ENCODE measurements around the gene ARHGEF3. TPM values are rescaled to one million over a fixed set of nuclear protein-coding genes. Genes with fewer than 3 reads are reported as not detected.

The ARHGEF3 gene
- total RNA-seq, 1 donor from 2014 or later = 16.5 TPM

GRCh38 chr3:56833022-56833421 lies 31.3 kb upstream of the ARHGEF3 start:
- intact Hi-C loops (cut with micrococcal nuclease) = no loop called here
- H3K36me3 ChIP-seq = no peaks in the 10 kb centered on the region
- H3K27me3 ChIP-seq (ENCODE audit: low read depth) = no peaks in the 10 kb centered on the region
- no peak overlapping the region for H3K4me3 ChIP-seq
- TF ChIP-seq, protein P1, sequence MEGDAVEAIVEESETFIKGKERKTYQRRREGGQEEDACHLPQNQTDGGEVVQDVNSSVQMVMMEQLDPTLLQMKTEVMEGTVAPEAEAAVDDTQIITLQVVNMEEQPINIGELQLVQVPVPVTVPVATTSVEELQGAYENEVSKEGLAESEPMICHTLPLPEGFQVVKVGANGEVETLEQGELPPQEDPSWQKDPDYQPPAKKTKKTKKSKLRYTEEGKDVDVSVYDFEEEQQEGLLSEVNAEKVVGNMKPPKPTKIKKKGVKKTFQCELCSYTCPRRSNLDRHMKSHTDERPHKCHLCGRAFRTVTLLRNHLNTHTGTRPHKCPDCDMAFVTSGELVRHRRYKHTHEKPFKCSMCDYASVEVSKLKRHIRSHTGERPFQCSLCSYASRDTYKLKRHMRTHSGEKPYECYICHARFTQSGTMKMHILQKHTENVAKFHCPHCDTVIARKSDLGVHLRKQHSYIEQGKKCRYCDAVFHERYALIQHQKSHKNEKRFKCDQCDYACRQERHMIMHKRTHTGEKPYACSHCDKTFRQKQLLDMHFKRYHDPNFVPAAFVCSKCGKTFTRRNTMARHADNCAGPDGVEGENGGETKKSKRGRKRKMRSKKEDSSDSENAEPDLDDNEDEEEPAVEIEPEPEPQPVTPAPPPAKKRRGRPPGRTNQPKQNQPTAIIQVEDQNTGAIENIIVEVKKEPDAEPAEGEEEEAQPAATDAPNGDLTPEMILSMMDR (IDR thresholded peaks at IDR 0.05; ENCODE audit: borderline replicate concordance) = no peak
- H3K9me3 ChIP-seq (replicated peaks) = no peaks in the 10 kb centered on the region
- no peaks in the 10 kb centered on the region for H3K4me1 ChIP-seq
- DNase-seq = no peak
- no peak overlapping the region for H3K27ac ChIP-seq (replicated peaks)

- TF ChIP-seq, protein P1 (IDR thresholded peaks at IDR 0.05; ENCODE audit: borderline replicate concordance) = no peak
- H3K36me3 ChIP-seq = no peaks in the 10 kb centered on the region
- H3K4me3 ChIP-seq = no peak overlapping the region
- DNase-seq = no peak
- intact Hi-C loops (cut with micrococcal nuclease) = no loop called here
- H3K27me3 ChIP-seq (ENCODE audit: low read depth) = no peaks in the 10 kb centered on the region
- H3K27ac ChIP-seq (replicated peaks) = no peak overlapping the region
- no peaks in the 10 kb centered on the region for H3K9me3 ChIP-seq (replicated peaks)
- H3K4me1 ChIP-seq = no peaks in the 10 kb centered on the region
Measured at GRCh38 chr3:56831572-56831971, 29.8 kb upstream of the ARHGEF3 start.

- TF ChIP-seq, protein P1 (IDR thresholded peaks at IDR 0.05; ENCODE audit: borderline replicate concordance) = no peak
- Histone ChIP-seq H3K4me1 (no peaks in the 10 kb centered on the region), H3K27ac (replicated peaks) (no peak overlapping the region), H3K27me3 (ENCODE audit: low read depth) (no peaks in the 10 kb centered on the region), H3K36me3 (no peaks in the 10 kb centered on the region), H3K9me3 (replicated peaks) (no peaks in the 10 kb centered on the region), H3K4me3 (no peak overlapping the region)
- intact Hi-C loops (cut with micrococcal nuclease) = no loop called here
- DNase-seq = no peak
Measured at GRCh38 chr3:56830884-56831283, 29.1 kb upstream of the ARHGEF3 start.

GRCh38 chr3:56829533-56829932 lies 27.8 kb upstream of the ARHGEF3 start:
- Histone ChIP-seq H3K27me3 (ENCODE audit: low read depth) (no peaks in the 10 kb centered on the region), H3K36me3 (no peaks in the 10 kb centered on the region), H3K9me3 (replicated peaks) (no peaks in the 10 kb centered on the region), H3K4me3 (no peak overlapping the region), H3K27ac (replicated peaks) (no peak overlapping the region), H3K4me1 (peaks cover under 1% of the 10 kb centered on the region)
- intact Hi-C loops (cut with micrococcal nuclease) = no loop called here
- no peak for DNase-seq
- TF ChIP-seq, protein P1 (IDR thresholded peaks at IDR 0.05; ENCODE audit: borderline replicate concordance) = no peak

- TF ChIP-seq, protein P1 (IDR thresholded peaks at IDR 0.05; ENCODE audit: borderline replicate concordance) = no peak
- intact Hi-C loops (cut with micrococcal nuclease) = no loop called here
Measured at GRCh38 chr3:56826831-56827722, 25.3 kb upstream of the ARHGEF3 start.

More at GRCh38 chr3:56826831-56827722, 25.3 kb upstream of the ARHGEF3 start:
- no peaks in the 10 kb centered on the region for H3K36me3 ChIP-seq
- no peak overlapping the region for H3K27ac ChIP-seq (replicated peaks)
- H3K9me3 ChIP-seq (replicated peaks) = no peaks in the 10 kb centered on the region
- H3K4me1 ChIP-seq = peaks cover 16% of the 10 kb centered on the region
- no peak overlapping the region for H3K4me3 ChIP-seq
- no peak for DNase-seq
- no peaks in the 10 kb centered on the region for H3K27me3 ChIP-seq (ENCODE audit: low read depth)
